Measurements from ENCODE around the gene SPRED2.

SPRED2 gene

GRCh38 chr2:65380255-65380654 is 52.1 kb downstream of the SPRED2 start:
- H3K9me3 Mint-ChIP-seq: no peaks in the 10 kb centered on the region
- no peaks in the 10 kb centered on the region for H3K27me3 Mint-ChIP-seq (ENCODE audit: low read depth)
- no peak for TF ChIP-seq CTCF (IDR thresholded peaks at IDR 0.05; ENCODE audit: unreplicated experiment in 3 of 3)
- no peak overlapping the region for H3K4me3 Mint-ChIP-seq
- peaks cover 77% of the 10 kb centered on the region for H3K4me1 Mint-ChIP-seq
- peaks cover 5% of the 10 kb centered on the region for H3K36me3 Mint-ChIP-seq (ENCODE audit: low read depth)
- no peak overlapping the region for H3K27ac Mint-ChIP-seq

GRCh38 chr2:65379721-65380171 is 52.7 kb downstream of the SPRED2 start:
- no peak for TF ChIP-seq CTCF (IDR thresholded peaks at IDR 0.05; ENCODE audit: unreplicated experiment in 3 of 3)
- Mint-ChIP-seq H3K4me1 (peaks cover 77% of the 10 kb centered on the region), H3K4me3 (no peak overlapping the region), H3K27me3 (ENCODE audit: low read depth) (no peaks in the 10 kb centered on the region), H3K27ac (no peak overlapping the region), H3K36me3 (ENCODE audit: low read depth) (peaks cover 5% of the 10 kb centered on the region), H3K9me3 (no peaks in the 10 kb centered on the region)

GRCh38 chr2:65379223-65379622 is 53.2 kb downstream of the SPRED2 start:
- H3K27me3 Mint-ChIP-seq (ENCODE audit: low read depth): no peaks in the 10 kb centered on the region
- H3K9me3 Mint-ChIP-seq: no peaks in the 10 kb centered on the region
- H3K36me3 Mint-ChIP-seq (ENCODE audit: low read depth): peaks cover 5% of the 10 kb centered on the region
- H3K27ac Mint-ChIP-seq: no peak overlapping the region
- no peak for TF ChIP-seq CTCF (IDR thresholded peaks at IDR 0.05; ENCODE audit: unreplicated experiment in 3 of 3)
- H3K4me1 Mint-ChIP-seq: peaks cover 72% of the 10 kb centered on the region
- H3K4me3 Mint-ChIP-seq: no peak overlapping the region

- Mint-ChIP-seq H3K27me3 (ENCODE audit: low read depth) (no peaks in the 10 kb centered on the region), H3K36me3 (ENCODE audit: low read depth) (peaks cover 5% of the 10 kb centered on the region), H3K4me3 (no peak overlapping the region), H3K4me1 (peaks cover 71% of the 10 kb centered on the region), H3K9me3 (no peaks in the 10 kb centered on the region), H3K27ac (no peak overlapping the region)
- TF ChIP-seq CTCF (IDR thresholded peaks at IDR 0.05; ENCODE audit: unreplicated experiment in 3 of 3): no peak
These were observed 54.1 kb downstream of the SPRED2 start for GRCh38 chr2:65378290-65378689.

GRCh38 chr2:65377556-65378192 is 54.7 kb downstream of the SPRED2 start:
- peaks cover 71% of the 10 kb centered on the region for H3K4me1 Mint-ChIP-seq
- H3K36me3 Mint-ChIP-seq (ENCODE audit: low read depth): peaks cover 5% of the 10 kb centered on the region
- TF ChIP-seq CTCF (IDR thresholded peaks at IDR 0.05; ENCODE audit: unreplicated experiment in 3 of 3): no peak
- H3K27ac Mint-ChIP-seq: no peak overlapping the region
- no peaks in the 10 kb centered on the region for H3K27me3 Mint-ChIP-seq (ENCODE audit: low read depth)
- no peak overlapping the region for H3K4me3 Mint-ChIP-seq
- no peaks in the 10 kb centered on the region for H3K9me3 Mint-ChIP-seq

- no peak for TF ChIP-seq CTCF (IDR thresholded peaks at IDR 0.05; ENCODE audit: unreplicated experiment in 3 of 3)
- Mint-ChIP-seq H3K27ac (no peak overlapping the region), H3K4me1 (peaks cover 70% of the 10 kb centered on the region), H3K4me3 (no peak overlapping the region), H3K36me3 (ENCODE audit: low read depth) (peaks cover 5% of the 10 kb centered on the region), H3K9me3 (no peaks in the 10 kb centered on the region), H3K27me3 (ENCODE audit: low read depth) (no peaks in the 10 kb centered on the region)
These were observed 56.7 kb downstream of the SPRED2 start for GRCh38 chr2:65375723-65376122.
